NCI-H82 treated with DMSO at 0.1 percent for 48 hours (cell line): Measurements from ENCODE around the gene ACSBG1.

ENCODE experiments used
- DNase-seq: peaks from one replicate; lab custom pipeline; 2025; ENCODE audit not compliant: unreplicated experiment; lab: John Stamatoyannopoulos, UW

The ACSBG1 gene

DNA sequence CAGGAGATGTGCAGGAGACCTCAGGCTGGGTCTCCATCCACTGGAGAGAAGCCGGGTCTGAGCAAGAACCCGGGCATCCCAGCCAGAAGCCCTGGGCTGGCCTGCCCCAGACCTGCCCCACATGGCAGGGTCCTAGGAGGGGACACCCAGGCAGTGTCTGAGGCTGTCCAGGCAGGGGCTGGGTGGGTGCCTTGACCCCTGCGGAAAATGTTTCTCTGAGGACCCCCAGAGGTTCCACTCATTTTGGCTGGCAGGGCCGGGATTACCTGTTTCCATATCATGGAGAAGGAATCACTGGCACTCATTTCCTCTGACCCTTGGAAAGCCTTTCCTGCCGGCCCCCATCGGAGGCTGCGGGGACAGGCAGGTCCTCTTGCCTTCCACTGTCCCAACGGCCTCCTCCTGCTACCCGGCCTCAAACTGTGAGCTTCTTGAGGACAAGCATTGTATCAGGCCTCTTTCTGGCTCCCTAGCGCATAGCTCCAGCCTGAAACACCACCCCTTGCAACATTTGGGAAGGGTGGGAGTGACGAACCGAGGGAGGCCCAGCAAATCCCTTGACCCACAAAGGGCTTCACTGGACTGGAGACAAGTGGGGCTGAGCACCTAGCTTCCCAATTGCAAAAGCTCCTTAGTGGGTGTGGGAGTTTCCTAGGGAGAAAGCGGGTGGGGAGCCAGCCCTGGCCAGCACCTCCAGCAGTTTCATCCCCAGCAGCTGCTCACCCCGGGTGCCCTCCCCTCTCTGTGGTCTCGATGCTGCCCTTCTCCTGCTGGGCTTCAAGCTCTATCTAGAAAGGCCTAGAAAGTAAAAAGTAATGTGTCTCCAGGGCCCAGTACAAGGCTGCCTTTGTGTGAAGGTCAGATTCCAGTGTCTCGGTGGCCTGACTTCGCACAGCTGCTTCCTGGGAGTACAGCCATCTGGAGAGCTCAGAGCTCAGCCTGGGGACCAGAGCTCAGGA lies 29.7 kb downstream of the ACSBG1 start:
- no peak for DNase-seq

DNA sequence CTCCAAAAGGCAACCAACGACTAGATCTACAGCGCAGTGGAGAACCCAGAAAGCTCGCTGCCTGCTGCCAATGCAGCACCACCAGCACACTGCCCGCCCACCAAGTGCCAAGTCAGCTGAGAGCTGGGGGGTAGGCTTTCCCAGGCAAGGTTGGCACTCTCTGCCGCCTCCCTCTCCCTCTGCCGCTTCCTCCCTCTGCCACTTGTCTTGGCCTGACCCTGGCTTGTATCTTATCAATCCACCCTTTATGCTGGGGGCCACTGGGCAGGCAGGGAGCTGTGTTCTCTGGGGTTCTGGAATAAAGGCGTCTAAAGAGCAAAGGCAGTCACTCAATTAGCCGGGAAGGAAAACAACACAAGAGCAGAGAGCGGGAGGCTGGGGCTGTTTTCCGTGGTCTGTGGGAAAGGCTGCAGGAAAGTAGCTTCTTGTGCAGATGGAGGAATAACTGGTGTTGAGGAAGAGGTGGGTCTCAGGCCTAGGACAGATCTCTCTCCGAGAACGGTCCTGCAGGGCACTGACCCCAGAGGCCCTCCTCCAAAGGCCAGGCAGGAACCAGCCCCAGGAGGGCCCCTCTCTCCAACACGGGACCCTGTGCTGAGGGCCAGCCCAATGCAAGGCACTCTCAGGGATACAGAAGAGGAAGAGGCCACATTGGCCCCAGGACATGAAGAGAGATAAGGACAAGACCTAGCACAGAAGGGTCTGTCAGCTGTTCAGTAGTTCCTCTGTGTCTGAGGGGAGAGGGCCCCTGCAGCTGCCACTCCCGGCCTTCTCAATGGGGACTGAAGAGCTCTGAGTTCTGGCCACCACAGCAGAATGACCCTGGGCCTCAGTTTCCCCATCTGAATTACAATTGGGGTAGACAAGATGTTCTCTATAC lies 30.8 kb downstream of the ACSBG1 start:
- no peak for DNase-seq

DNA sequence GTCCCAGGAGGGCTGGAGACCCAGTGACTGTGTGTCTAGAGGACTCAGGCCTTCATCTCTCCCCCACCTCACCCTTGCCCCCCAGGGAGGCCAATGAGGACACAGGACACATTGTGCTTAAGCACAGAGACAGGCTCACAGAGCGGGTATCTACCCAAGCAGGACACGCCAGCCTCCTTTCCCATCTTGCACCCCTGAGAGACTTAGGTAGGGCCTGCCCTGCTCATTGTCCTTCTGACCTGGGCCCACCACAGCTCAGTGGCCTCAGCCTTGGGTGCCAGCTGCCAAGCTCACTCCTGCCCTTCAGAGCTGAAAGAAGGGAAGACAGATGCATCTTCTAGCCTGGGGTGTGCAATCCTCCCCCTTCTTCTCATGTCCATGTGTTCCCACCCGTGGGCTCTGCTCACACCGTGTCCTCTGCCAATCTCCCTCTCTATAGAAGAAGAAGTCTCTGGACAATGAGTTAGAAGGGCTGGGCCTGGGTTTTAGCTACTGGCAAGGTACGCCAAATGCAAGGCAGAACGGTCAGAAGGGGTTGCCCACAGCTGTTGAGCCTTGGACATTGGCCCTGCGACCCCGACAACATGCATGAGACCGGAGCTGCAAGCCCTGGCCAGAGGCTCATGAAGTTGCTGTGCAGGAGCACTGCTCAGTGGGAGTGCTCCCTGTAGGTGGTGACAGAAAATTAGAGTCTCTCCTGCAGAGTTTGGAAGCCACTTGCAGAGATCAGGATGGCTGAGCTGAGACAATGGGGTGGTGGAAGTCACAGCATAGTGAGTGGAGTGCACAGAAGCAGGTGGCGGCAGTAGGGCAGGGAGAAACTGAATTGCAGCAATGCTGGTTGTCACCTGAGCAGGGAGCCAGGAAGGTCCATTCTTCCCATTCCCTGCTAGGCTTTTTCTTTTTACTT lies 32.8 kb downstream of the ACSBG1 start:
- no peak for DNase-seq

DNA sequence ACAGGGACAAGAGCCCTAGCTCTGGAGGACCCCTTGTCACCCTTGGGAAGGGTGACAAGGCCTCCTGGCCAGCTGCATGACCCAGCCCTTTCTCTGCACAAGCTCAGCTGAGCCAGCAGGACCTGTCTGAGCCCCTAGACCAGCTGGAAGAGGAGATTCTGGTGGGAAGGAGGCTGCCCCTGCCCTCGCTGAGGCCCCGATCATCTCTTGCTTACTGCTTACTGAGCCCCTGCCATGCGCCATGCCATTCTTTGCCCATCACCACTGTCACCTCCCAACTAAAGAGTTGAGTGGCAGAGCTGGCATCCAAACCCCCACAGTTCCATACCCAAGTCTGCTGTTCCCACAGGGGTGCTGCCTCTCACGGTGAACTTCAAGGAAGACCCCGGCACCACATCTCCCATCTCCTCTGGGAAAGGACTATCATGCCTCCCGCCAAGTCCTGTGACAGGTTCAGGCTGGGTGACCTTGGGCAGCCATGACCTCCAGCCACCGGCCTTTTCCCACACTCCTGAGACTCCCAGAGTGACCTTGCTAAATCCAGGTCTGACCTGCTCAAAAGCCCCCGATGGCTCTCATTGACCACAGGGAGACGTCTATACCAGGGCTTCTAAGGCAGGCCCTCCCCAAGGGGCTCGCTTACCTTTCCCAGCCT lies 34.0 kb downstream of the ACSBG1 start:
- no peak for DNase-seq

DNA sequence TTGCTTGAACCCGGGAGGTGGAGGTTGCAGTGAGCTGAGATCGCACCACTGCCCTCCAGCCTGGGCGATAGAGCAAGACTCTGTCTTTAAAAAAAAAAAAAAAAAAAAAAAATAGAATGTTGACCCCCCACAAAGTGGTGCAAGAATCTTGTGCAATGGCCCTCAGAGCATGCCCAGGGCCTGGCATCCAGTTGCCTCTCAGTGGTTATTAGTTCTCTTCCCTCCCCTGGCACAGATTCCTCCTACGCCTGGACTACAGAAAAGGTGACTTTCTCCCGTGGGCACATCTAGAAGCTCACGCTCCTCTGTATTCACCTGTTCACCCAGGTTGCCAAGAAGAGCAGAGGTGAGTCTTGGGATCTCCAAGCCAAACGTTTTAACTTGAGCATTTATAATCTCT lies 36.7 kb downstream of the ACSBG1 start:
- DNase-seq: no peak

DNA sequence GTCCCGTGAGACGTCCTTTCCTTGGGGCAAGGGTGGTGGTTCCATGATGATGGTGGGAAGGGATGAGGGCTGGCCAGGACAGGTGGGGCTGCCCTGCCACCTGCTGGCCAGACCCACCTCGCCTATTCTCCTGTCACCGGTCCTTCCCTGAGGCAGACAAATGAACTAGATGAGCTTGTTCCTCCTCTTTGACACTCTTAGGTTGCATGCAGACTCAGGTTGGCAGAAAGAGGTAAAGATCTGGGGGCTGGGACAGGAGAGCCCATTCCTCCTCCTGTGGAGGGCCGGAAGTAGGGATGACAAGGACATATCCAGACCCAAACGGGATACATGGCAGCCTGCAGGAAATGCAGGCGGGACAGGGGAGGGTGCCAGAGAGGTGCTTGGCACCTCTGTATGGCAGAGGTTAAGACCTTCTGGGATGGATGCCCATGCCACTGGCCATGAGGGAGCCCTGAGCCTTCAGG lies 38.6 kb downstream of the ACSBG1 start:
- no peak for DNase-seq

DNA sequence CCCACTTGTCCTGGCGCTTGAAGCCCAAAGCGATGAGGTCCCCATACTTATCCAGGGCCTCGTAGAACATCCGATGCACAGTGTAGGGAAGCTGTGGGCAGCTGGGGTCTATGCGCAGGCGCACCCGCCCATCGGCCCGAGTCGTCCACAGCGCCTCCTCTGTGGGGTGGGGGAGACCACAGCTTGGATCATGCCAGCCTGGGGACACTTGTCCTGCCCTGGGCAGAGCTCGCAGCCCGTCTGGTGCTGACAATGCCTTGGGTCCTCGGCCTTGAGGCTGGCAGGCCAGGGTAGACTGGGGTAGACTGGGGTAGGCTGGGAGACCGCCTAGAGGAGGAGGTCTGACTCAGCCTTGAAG lies 39.8 kb downstream of the ACSBG1 start:
- no peak for DNase-seq

DNA sequence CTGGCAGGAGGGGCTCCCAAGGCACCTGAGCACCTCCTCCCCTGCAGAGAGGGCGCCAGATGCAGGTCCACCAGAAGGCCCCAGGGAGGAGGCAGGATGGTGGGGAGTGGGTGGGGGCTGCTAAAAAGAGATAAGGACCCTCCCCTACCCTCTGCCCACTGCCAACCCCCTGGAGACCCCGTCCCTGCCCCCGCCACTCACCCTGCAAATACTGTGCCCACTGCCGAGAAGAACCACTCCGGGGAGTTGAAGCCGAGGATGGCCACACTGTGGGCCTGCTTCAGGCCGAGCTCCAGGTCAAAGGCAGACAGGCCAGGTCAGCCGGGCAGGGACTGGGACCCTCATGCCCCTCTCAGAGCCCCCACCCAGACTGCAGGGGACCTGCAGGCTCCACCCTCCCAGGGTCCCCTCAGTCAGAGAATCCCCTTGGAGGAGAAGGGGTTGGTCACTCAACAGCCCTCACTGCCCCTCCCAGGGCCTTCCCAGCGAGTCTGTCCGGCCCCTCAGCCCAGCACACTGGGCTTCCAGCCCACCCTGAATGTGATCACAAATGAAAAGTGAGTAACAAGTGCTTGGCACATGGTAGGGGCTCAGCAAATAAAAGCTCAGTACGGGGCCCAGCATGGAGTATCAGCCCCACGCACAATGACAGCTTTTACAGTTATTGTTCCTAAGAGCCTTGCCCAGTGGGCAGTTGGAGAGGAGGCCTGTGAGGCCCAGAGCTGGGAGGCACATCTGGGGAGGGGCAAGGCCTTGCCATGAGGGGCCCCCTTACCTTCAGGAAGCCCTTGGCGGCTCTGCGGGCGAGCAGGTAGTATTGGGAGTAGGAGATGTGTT lies 40.4 kb downstream of the ACSBG1 start:
- DNase-seq: no peak

DNA sequence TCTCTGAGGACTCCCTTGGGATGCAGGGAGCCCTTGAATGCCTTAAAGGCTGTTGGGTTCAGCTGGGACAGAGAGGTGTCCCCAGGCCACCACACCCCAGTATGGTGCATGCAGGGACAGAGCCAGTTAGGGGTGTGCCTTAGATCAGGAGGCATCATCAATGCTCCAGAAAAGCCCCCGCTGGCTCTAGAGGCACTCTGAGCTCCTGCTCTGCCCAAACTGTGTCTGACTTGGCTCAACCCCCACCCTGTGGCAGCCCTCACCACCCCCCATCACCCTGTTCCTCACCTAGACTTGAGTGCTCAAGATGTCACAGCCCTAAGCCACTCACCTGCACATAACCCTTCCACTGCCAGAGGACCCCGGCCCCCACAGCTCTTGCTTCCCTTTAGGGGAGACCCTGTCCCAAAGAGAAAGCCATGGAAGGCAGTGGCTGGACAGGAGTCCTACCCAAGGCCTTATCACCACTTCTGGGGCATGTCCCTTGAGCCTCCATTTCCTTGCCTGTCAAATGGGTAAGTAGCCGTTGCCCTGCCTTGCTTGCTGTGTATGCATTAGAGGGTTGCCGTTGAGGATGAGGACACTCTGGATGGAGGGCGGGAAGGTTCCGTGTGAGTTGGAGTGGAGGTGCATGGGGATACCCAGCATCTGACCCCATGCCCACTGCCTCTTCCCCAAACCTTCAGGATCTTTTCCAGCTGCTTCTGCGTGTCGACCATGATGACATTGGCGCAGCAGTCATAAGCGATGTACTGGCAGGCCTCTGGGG lies 41.4 kb downstream of the ACSBG1 start:
- DNase-seq: no peak

DNA sequence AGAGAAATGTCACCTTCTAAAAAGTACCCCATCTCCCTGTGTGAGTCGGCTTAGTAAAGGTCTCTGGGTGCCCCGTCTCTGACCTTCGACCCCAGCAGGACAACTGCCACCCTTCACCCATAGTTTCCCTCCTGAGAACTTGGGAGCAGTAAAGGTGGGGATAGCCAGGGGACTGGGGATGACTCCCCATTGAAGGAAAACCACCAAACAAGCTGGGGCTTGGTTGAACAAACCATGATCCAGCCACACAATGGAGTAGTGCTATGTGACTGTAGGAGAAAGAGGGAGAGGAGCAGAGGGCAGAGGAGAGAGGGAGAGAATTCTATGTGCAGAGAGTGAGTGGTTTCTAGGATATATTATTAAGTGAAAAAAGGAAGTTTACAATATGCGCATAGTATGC lies 51.5 kb downstream of the ACSBG1 start:
- no peak for DNase-seq

DNA sequence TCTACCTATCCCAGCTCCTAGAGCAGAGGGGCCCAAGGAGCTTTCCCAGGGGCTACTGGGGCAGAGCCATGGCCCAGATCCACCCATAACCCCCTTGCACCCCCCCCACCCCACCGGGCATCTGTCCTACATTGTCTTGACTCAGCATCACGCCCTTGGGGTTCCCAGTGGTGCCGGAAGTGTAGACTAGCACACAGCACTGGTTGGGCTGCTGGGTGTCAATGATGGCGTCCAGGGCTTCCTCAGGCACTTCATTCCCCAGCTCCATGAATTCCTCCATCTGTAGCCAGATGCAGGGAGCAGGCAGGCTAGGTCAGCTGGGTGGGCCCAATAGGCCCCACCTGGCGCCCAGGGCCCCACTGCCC lies 52.0 kb downstream of the ACSBG1 start:
- no peak for DNase-seq

DNA sequence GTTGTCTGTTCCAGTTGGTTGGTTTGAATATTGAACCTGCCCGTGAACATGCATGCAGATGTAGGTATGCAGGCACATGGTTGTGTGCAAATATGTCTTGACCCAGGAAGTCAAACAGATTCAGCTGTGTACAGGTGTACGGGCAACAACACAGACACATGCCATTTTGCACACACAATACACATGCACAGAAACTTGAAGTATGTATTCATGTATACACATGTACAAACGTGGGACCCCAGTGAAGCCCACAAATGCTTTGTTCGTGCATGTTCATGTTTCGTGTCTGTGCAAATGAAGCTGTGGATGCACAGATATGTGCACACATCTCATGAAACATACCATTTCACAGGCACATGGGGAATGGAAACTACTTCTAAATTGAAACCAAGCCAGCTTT lies 54.5 kb downstream of the ACSBG1 start:
- no peak for DNase-seq

DNA sequence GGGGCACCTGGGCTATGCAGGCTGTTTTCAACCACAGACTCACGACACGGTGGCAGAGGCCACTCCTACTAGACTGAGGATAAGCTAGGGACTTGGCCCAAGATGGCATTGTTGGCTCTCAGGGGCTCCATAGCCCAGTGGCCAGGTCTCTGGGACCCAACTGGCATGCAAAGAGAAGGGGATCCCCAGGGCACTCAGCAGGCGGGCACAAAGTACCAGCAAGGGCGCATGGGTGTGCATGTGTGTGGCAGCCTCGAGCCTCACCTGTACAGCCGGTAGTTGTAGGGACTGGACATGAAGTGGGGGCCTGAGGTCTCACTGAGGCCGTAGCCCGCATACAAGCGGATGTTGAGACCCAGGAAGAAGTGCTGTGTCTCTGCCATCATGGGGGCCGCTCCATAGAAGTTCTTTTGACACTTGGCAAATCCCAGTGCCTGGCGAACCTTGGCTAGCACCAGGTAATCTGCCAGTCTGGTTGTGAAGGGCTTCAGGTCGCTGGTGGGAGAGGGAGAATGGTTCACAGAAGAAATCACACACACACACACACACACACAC lies 55.0 kb downstream of the ACSBG1 start:
- DNase-seq: no peak

DNA sequence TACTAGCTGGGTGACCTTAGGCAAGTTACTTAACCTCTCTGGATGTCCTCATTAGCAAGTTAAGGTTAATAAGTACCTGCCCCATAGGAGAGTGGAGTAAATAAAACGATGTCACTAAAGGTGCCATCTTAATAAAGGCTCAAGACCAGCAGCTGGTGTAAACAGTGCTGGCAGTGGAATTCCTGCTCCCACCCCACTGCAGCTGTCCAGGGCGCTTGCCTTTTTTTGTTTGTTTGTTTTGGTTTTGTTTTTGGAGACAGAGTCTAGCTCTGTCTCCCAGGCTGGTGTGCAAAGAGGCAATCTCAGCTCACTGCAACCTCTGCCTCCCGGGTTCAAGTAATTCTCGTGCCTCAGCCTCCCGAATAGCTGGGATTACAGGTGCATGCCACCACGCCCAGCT lies 56.3 kb downstream of the ACSBG1 start:
- DNase-seq: no peak

DNA sequence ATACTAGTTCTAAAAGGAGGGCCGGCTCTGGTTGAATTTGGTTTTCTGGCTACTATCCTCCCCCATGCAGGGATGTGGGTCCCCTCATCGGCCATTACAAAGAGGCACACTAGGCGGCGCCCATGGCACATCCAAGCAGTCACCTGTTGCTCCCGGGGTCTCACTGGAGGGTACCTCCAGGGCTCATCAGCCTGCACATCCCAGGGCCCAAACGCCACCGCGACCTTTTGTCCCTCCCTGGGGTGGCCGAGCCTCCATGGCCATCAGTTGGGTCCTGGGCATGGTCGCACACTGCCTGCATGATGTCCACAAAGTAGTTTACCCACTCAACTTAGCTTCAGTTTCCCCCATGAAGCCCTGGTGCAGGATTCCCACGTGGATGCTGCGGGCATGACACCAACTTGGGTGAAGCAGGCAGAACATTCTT lies 56.9 kb downstream of the ACSBG1 start:
- peak; percentile 8 for DNase-seq

DNA sequence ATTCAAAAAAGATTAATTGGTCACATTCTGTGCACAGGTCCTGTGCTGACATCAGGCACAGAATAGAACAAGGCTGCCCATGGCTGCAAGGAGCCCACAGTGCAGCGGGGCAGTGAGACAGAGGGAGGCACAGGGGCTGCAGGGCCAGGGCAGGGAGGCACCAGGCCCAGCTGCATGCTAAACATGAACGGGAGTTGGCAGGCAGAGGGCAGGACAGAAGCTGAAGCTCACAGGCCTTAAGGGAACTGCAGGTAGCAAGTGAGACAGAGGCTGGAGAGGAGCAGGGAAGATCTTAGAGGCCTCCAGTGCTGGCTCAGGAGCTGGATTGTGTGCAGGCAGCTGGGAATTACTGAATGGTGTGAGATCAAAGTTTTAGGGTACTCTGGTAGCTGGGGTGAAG lies 59.0 kb downstream of the ACSBG1 start:
- DNase-seq: no peak

DNA sequence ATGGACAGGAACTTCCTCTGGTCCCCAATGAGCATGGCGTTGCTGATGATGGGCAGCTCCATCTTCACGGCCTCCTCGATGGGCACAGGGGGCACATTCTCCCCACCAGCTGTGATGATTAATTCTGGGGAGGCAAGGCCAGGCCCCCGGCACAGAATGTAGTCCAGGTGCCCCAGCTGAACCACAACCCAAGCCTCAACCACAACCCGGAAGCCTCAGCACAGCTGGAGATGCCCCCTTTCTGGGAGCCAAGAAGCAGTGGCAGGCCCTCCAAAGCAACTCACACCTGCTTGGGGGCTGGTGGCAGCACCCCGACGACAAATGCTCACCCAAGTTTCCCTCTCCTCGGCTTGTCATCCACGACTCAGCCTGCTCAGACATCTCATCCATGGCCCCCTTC lies 60.0 kb downstream of the ACSBG1 start:
- DNase-seq: no peak

DNA sequence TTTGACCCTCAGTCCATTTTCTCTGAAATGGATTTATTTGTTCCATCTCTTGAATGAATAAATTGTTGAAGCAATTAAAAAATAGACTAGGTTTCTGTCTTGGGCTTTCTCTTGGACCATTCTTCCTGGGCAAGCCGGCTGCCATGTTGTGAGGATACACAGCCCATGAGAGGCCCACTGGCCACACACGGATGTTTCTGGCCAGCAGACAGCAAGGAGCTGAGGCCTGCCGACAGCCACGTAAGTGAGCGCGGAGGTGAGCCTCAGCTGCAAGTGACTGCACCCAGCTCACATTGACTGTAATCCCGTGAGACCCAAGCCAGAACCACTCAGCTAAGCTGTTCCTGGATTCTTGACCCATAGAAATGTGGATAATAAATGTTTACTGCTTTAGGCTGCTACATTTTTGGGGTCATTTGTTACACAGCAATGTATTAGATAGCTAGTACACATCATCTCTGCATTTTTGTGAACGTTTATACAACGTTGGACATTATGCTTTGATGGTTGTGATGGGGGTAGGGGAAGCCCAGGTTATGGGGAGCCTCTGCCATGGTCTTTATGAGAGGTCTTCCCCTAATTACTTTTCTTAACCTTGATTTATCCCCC lies 62.4 kb downstream of the ACSBG1 start:
- no peak for DNase-seq
